ENCODE results near the gene GALT. TPM values are rescaled to one million over a fixed set of nuclear protein-coding genes. Genes with fewer than 3 reads are reported as not detected.
A peak's percentile ranks its signal among the peaks of the same experiment; 100 is the strongest.

GALT gene
- total and polyA plus RNA-seq, 3 experiments from 2014 or later = 41.7 to 43.0 (median 42.8) TPM

GRCh38 chr9:34654323-34655051, 8.0 kb downstream of the GALT start:
- Mint-ChIP-seq H3K4me3 (no peak overlapping the region), H3K27me3 (peaks cover 0 to 3% of the 10 kb centered on the region in 2 donors), H3K36me3 (peaks cover 0 to 25% (median 3%) of the 10 kb centered on the region in 3 donors), H3K4me1 (peaks cover 15 to 31% (median 18%) of the 10 kb centered on the region in 3 donors), H3K27ac (peak overlapping the region in 3 of 8 donors; percentile 39 to 83 (median 58)), H3K9me3 (no peaks in the 10 kb centered on the region)
- H3K9me3 ChIP-seq (ENCODE audit: low read length) = no peaks in the 10 kb centered on the region
- H3K27ac ChIP-seq (ENCODE audit: low read depth, low read length) = no peak overlapping the region
- H3K4me1 ChIP-seq (ENCODE audit: insufficient read depth, low read length) = peaks cover 9% of the 10 kb centered on the region
- DNase-seq = no peak
- peaks cover 5% of the 10 kb centered on the region for H3K36me3 ChIP-seq (ENCODE audit: insufficient read depth, low read length)
- CTCF ChIA-PET = interaction anchor here (1.0 kb wide), 1 partner anchor 9 kb away, joined by 3 read pairs; no protein-coding TSS in a partner anchor
- POLR2A ChIA-PET = no interaction called here
- H3K27me3 ChIP-seq (ENCODE audit: insufficient read depth, low read length, poor library complexity, severe bottlenecking) = no peaks in the 10 kb centered on the region
- no peak overlapping the region for H3K4me3 ChIP-seq (ENCODE audit: low read length)

DNA sequence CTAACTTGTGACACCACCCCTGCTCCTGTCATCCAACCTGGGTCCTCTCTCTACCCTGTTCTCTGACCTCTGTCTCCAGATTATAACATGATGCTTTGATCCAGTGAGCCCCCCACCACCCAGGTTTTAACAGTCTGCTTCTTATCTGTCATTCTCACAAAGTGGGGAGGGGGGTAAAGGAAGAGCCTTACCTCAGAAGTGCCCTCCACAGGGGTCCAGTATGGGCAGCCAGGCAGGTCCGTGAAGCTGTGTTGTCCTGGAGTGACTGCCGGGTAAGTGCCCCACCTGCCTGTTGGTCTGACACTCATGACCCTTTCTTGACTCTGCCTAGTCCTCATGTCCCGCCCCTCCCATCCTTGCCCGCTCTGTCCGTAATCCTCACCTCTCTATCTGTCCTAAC, 8.9 kb downstream of the GALT start:
- ChIA-PET CTCF (interaction anchor here (1.3 to 1.5 kb wide), 3 partner anchors 9 to 35 kb away, joined by 3 to 7 read pairs (median 5); partner anchors contain the start of genes DCTN3 and GALT), POLR2A (interaction anchor here (0.7 to 1.8 kb wide), 2 partner anchors 9 kb away, joined by 4 to 7 read pairs; partner anchors contain the start of gene GALT)
- Mint-ChIP-seq H3K9me3 (no peaks in the 10 kb centered on the region), H3K4me3 (no peak overlapping the region), H3K27ac (peak overlapping the region in 2 of 8 donors; percentile 42 to 89), H3K27me3 (peaks cover 0 to 3% of the 10 kb centered on the region in 2 donors), H3K4me1 (peaks cover 14 to 31% (median 17%) of the 10 kb centered on the region in 3 donors), H3K36me3 (peaks cover 0 to 21% (median 3%) of the 10 kb centered on the region in 3 donors)
- Histone ChIP-seq H3K9me3 (ENCODE audit: low read length) (no peaks in the 10 kb centered on the region), H3K4me3 (ENCODE audit: low read length) (no peak overlapping the region), H3K4me1 (ENCODE audit: insufficient read depth, low read length) (peaks cover 9% of the 10 kb centered on the region), H3K36me3 (ENCODE audit: insufficient read depth, low read length) (peaks cover 6% of the 10 kb centered on the region), H3K27ac (ENCODE audit: low read depth, low read length) (no peak overlapping the region), H3K27me3 (ENCODE audit: insufficient read depth, low read length, poor library complexity, severe bottlenecking) (no peaks in the 10 kb centered on the region)
- DNase-seq = no peak

- peaks cover 17 to 30% (median 19%) of the 10 kb centered on the region in 3 donors for H3K4me1 Mint-ChIP-seq
- no peaks in the 10 kb centered on the region for H3K9me3 Mint-ChIP-seq
- H3K36me3 Mint-ChIP-seq = peaks cover 0 to 21% (median 8%) of the 10 kb centered on the region in 3 donors
- DNase-seq = no peak
- ChIA-PET CTCF (interaction anchor here (0.7 to 1.4 kb wide), 2 partner anchors 9 to 10 kb away, joined by 3 to 7 read pairs; partner anchors contain the start of gene GALT), POLR2A (interaction anchor here (1.8 kb wide), 1 partner anchor 10 kb away, joined by 7 read pairs; the partner anchor contains the start of gene GALT)
- no peak overlapping the region for H3K27ac ChIP-seq (ENCODE audit: low read depth, low read length)
- no peak overlapping the region for H3K4me3 ChIP-seq (ENCODE audit: low read length)
- peaks cover 17% of the 10 kb centered on the region for H3K4me1 ChIP-seq (ENCODE audit: insufficient read depth, low read length)
- no peaks in the 10 kb centered on the region for H3K27me3 ChIP-seq (ENCODE audit: insufficient read depth, low read length, poor library complexity, severe bottlenecking)
- peak overlapping the region in 1 of 8 donors; percentile 60 for H3K27ac Mint-ChIP-seq
- peaks cover 0 to 3% of the 10 kb centered on the region in 2 donors for H3K27me3 Mint-ChIP-seq
- no peaks in the 10 kb centered on the region for H3K9me3 ChIP-seq (ENCODE audit: low read length)
- peaks cover 7% of the 10 kb centered on the region for H3K36me3 ChIP-seq (ENCODE audit: insufficient read depth, low read length)
- H3K4me3 Mint-ChIP-seq = no peak overlapping the region
Observed at GRCh38 chr9:34656992-34657391, 10.5 kb downstream of the GALT start.

GRCh38 chr9:34658461-34658860, 12.0 kb downstream of the GALT start:
- H3K36me3 ChIP-seq (ENCODE audit: insufficient read depth, low read length) = peaks cover 7% of the 10 kb centered on the region
- no peaks in the 10 kb centered on the region for H3K27me3 ChIP-seq (ENCODE audit: insufficient read depth, low read length, poor library complexity, severe bottlenecking)
- H3K4me3 ChIP-seq (ENCODE audit: low read length) = no peak overlapping the region
- Mint-ChIP-seq H3K4me1 (peaks cover 17 to 30% (median 21%) of the 10 kb centered on the region in 3 donors), H3K9me3 (no peaks in the 10 kb centered on the region), H3K4me3 (no peak overlapping the region), H3K27ac (no peak overlapping the region), H3K27me3 (peaks cover 0 to 3% of the 10 kb centered on the region in 2 donors), H3K36me3 (peaks cover 0 to 19% (median 8%) of the 10 kb centered on the region in 3 donors)
- no peak for DNase-seq
- ChIA-PET CTCF (no interaction called here), POLR2A (interaction anchor here (0.6 kb wide), 1 partner anchor 42 kb away, joined by 4 read pairs; no protein-coding TSS in a partner anchor)
- H3K9me3 ChIP-seq (ENCODE audit: low read length) = no peaks in the 10 kb centered on the region
- H3K27ac ChIP-seq (ENCODE audit: low read depth, low read length) = no peak overlapping the region
- H3K4me1 ChIP-seq (ENCODE audit: insufficient read depth, low read length) = peaks cover 23% of the 10 kb centered on the region

DNA sequence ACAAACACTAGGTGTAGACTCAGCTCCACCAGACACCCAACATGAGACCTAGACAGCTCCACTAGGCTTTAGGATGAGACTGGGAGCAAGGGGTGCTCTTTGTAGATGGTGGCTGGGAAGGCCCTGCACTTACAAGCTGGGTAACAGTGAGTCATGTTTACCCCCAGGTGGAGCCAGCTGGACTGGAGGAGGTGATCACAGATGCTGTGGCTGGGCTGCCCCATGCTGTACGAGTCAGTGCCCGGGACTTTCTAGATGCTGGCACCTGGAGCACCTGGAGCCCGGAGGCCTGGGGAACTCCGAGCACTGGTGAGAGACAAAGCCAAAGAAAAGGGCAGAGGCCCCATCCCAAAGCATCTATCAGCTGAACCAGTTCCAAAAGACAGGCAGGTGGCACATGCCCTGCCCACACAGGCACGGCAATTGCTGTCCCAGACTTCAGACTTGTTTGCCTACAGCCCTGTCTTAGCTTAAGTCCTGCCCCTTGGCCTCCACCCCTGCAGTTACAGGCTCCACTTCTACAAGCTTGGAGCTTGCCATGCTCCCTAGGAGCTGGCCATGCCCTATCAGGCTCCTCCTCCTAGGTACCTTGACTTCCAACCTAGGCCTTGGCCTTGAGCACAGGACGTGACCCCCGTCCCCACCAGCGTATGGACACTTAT, 13.2 kb downstream of the GALT start:
- no peak for DNase-seq
- POLR2A ChIA-PET = interaction anchor here (1.2 kb wide), 1 partner anchor 12 kb away, joined by 3 read pairs; no protein-coding TSS in a partner anchor
- H3K27me3 Mint-ChIP-seq = no peaks in the 10 kb centered on the region
- no peak overlapping the region for H3K4me3 Mint-ChIP-seq
- peaks cover 27 to 37% (median 34%) of the 10 kb centered on the region in 3 donors for H3K4me1 Mint-ChIP-seq
- H3K36me3 ChIP-seq (ENCODE audit: insufficient read depth, low read length) = peaks cover 7% of the 10 kb centered on the region
- H3K27me3 ChIP-seq (ENCODE audit: insufficient read depth, low read length, poor library complexity, severe bottlenecking) = no peaks in the 10 kb centered on the region
- CTCF ChIA-PET = interaction anchor here (3.2 to 4.4 kb wide), 3 partner anchors 13 to 43 kb away, joined by 16 to 25 read pairs (median 16); partner anchors contain the start of gene GALT
- H3K4me3 ChIP-seq (ENCODE audit: low read length) = no peak overlapping the region
- H3K4me1 ChIP-seq (ENCODE audit: insufficient read depth, low read length) = peaks cover 36% of the 10 kb centered on the region
- peaks cover 0 to 19% (median 8%) of the 10 kb centered on the region in 3 donors for H3K36me3 Mint-ChIP-seq
- no peaks in the 10 kb centered on the region for H3K9me3 ChIP-seq (ENCODE audit: low read length)
- peak overlapping the region in 2 of 8 donors; percentile 26 to 45 for H3K27ac Mint-ChIP-seq
- no peaks in the 10 kb centered on the region for H3K9me3 Mint-ChIP-seq
- H3K27ac ChIP-seq (ENCODE audit: low read depth, low read length) = no peak overlapping the region

DNA sequence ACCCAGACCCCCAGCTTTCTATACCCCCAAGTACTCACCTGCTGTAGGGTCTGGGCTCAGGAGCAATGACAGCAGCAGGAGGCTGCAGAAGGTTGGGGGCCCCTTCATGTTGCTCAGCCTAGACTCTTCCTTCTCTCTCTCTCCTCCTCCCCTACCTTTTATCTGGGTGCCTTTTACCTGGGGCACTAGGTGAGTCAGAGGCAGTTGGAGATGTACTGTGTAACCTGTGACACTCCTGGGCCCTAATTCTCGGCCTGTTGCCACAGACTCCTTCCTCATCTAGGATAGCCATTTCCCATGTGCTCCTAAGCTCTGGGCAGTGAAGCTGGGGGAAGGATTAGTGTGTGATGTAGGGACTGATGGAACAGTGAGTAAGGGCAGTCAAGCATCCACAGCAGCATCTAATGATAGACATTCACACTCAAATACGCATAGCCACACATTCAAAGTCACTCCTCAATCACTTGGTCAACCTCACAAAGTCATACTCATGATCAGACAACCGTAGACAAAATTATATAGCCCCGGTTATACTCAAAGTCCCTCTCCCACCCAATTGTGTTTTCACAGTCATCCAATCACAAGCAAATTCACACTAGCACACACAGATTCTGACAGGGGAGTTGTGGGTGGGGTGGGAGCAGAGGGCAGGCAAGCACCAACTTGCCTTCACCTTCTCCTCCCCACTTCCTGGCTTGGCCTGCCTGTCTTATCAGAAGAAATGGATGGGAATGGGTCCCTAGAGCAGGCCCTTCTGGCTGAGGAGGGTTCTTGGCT, 16.2 kb downstream of the GALT start, which contains the start of gene CCL27:
TSS of gene CCL27 (minus strand) at position 132 of the 777 bp plus-strand sequence. CDS start at position 108, 24 bp downstream.
- no peaks in the 10 kb centered on the region for H3K9me3 Mint-ChIP-seq
- no peak for DNase-seq
- H3K36me3 Mint-ChIP-seq = peaks cover 0 to 19% (median 8%) of the 10 kb centered on the region in 3 donors
- peaks cover 7% of the 10 kb centered on the region for H3K36me3 ChIP-seq (ENCODE audit: insufficient read depth, low read length)
- peaks cover 0 to 4% of the 10 kb centered on the region in 2 donors for H3K27me3 Mint-ChIP-seq
- H3K4me1 Mint-ChIP-seq = peaks cover 34 to 53% (median 41%) of the 10 kb centered on the region in 3 donors
- peak within 1 kb of the TSS; percentile 46 for H3K27ac ChIP-seq (ENCODE audit: low read depth, low read length)
- no peaks in the 10 kb centered on the region for H3K27me3 ChIP-seq (ENCODE audit: insufficient read depth, low read length, poor library complexity, severe bottlenecking)
- ChIA-PET CTCF (interaction anchor here (1.3 to 4.7 kb wide), 7 partner anchors 13 to 59 kb away, joined by 4 to 54 read pairs (median 16); partner anchors contain the start of genes GALT, IL11RA, RPP25L and SIGMAR1), POLR2A (interaction anchor here (2.1 to 3.0 kb wide), 2 partner anchors 16 to 25 kb away, joined by 7 to 20 read pairs; partner anchors contain the start of genes GALT and SIGMAR1)
- no peaks in the 10 kb centered on the region for H3K9me3 ChIP-seq (ENCODE audit: low read length)
- no peak within 1 kb of the TSS for H3K4me3 ChIP-seq (ENCODE audit: low read length)
- H3K27ac Mint-ChIP-seq = peak within 1 kb of the TSS; percentile 86 to 99 (median 95)
- peak within 1 kb of the TSS in 6 of 7 donors; percentile 57 to 83 (median 69) for H3K4me3 Mint-ChIP-seq
- H3K4me1 ChIP-seq (ENCODE audit: insufficient read depth, low read length) = peaks cover 48% of the 10 kb centered on the region

DNA sequence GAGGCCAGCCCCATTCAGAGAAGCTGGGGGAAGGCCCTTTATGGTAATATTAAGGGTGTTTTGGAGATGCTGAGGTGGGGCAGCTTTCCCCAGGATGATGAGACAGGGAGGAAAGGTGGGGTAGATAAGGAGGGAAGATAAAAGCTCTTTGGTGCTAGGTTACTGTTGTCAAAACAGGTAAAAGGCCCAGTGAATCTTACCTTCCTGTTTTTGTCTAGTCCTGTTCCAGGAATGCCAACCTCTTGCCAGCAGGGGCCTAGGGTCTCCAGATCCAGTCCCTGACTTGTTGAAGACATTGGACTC, 16.8 kb downstream of the GALT start:
- no peaks in the 10 kb centered on the region for H3K9me3 Mint-ChIP-seq
- Histone ChIP-seq H3K9me3 (ENCODE audit: low read length) (no peaks in the 10 kb centered on the region), H3K27me3 (ENCODE audit: insufficient read depth, low read length, poor library complexity, severe bottlenecking) (no peaks in the 10 kb centered on the region), H3K4me3 (ENCODE audit: low read length) (no peak overlapping the region), H3K4me1 (ENCODE audit: insufficient read depth, low read length) (peaks cover 48% of the 10 kb centered on the region), H3K36me3 (ENCODE audit: insufficient read depth, low read length) (peaks cover 7% of the 10 kb centered on the region), H3K27ac (ENCODE audit: low read depth, low read length) (peak overlapping the region; percentile 46)
- CTCF ChIA-PET = interaction anchor here (1.5 to 4.7 kb wide), 4 partner anchors 14 to 59 kb away, joined by 7 to 54 read pairs (median 14); partner anchors contain the start of genes GALT, IL11RA and SIGMAR1
- peak in 3 of 5 donors; percentile 13 to 45 (median 24) for DNase-seq
- H3K4me1 Mint-ChIP-seq = peaks cover 34 to 55% (median 41%) of the 10 kb centered on the region in 3 donors
- peaks cover 0 to 4% of the 10 kb centered on the region in 2 donors for H3K27me3 Mint-ChIP-seq
- POLR2A ChIA-PET = interaction anchor here (2.1 to 3.0 kb wide), 2 partner anchors 17 to 25 kb away, joined by 7 to 20 read pairs; partner anchors contain the start of genes GALT and SIGMAR1
- H3K27ac Mint-ChIP-seq = peak overlapping the region; percentile 86 to 99 (median 95)
- peak overlapping the region in 6 of 7 donors; percentile 57 to 83 (median 69) for H3K4me3 Mint-ChIP-seq
- H3K36me3 Mint-ChIP-seq = peaks cover 0 to 19% (median 8%) of the 10 kb centered on the region in 3 donors

Data from CD8-positive, alpha-beta memory T cell (primary cell).